IMR-90 (cell line): ENCODE data around the gene NFIX.

Experiments
- BHLHE40 ChIP-seq: fragments of 150-350 bp; IDR thresholded peaks from 2 replicates; pipeline ENCODE4 v1.6.1; 2016; ENCODE audit warnings: mild to moderate bottlenecking, low read depth, low read length
- FOS ChIP-seq: fragments of 150-350 bp; IDR thresholded peaks from 2 replicates; pipeline ENCODE4 v1.6.1; 2016; ENCODE audit warnings: low read depth, low read length
- MAFK ChIP-seq: IDR thresholded peaks from 2 replicates; pipeline ENCODE4 v1.6.1; 2012; ENCODE audit warnings: low read depth, low read length, improper control_type of control experiment
- MAZ ChIP-seq: IDR thresholded peaks from 2 replicates; pipeline ENCODE4 v1.6.1; 2012; ENCODE audit warnings: low read depth, mild to moderate bottlenecking, low read length, improper control_type of control experiment, moderate library complexity, borderline replicate concordance
- POLR2A ChIP-seq: IDR thresholded peaks from 2 replicates; pipeline ENCODE4 v1.6.1; 2012; ENCODE audit warnings: mild to moderate bottlenecking, low read depth, low read length
- RAD21 ChIP-seq: IDR thresholded peaks from 2 replicates; pipeline ENCODE4 v1.6.1; 2012; ENCODE audit warnings: low read length, improper control_type of control experiment
- RCOR1 ChIP-seq: IDR thresholded peaks from 2 replicates; pipeline ENCODE4 v1.6.1; 2012; ENCODE audit warnings: mild to moderate bottlenecking, low read length, improper control_type of control experiment; ENCODE audit not compliant: insufficient replicate concordance
- RFX5 ChIP-seq: IDR thresholded peaks from 2 replicates; pipeline ENCODE4 v1.8.0; 2012; ENCODE audit warnings: low read depth, mild to moderate bottlenecking, low read length, moderate library complexity
- SMC3 ChIP-seq: fragments of 150-350 bp; IDR thresholded peaks from 2 replicates; pipeline ENCODE4 v1.6.1; 2016; ENCODE audit warnings: low read depth, mild to moderate bottlenecking, antibody characterized with exemption, low read length, moderate library complexity
- TF ChIP-seq, protein P1 (sequence below): conservative IDR thresholded peaks from 2 replicates; pipeline ENCODE4 v1.5.1; 2012; ENCODE audit warnings: mild to moderate bottlenecking, low read depth, low read length, improper control_type of control experiment

DNA sequence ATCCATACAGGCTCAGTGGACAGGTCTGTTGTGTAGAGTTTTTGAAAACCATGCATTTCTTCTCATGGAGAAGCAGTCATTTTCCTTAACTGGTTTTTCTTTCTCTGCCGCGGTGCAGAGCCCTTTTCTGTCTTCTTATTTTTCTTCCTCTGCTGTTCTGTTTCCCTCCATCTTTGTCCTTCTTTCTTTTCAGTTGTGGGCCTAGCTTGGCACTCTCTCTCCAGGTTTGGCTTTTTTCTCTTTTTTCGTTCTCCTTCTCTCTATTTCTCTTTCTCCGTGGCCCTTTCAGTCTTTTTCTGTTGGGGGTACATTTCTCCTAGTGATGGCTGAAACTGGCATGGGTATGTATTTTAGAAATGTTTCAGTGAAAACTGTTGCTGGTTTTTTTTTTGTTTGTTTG is 24.1 kb downstream of the NFIX start:
- TF ChIP-seq POLR2A (no peak), FOS (no peak), RAD21 (no peak), BHLHE40 (no peak), RCOR1 (no peak), MAZ (no peak), MAFK (no peak), RFX5 (no peak), SMC3 (no peak)
- TF ChIP-seq, protein P1, sequence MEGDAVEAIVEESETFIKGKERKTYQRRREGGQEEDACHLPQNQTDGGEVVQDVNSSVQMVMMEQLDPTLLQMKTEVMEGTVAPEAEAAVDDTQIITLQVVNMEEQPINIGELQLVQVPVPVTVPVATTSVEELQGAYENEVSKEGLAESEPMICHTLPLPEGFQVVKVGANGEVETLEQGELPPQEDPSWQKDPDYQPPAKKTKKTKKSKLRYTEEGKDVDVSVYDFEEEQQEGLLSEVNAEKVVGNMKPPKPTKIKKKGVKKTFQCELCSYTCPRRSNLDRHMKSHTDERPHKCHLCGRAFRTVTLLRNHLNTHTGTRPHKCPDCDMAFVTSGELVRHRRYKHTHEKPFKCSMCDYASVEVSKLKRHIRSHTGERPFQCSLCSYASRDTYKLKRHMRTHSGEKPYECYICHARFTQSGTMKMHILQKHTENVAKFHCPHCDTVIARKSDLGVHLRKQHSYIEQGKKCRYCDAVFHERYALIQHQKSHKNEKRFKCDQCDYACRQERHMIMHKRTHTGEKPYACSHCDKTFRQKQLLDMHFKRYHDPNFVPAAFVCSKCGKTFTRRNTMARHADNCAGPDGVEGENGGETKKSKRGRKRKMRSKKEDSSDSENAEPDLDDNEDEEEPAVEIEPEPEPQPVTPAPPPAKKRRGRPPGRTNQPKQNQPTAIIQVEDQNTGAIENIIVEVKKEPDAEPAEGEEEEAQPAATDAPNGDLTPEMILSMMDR, result no peak
